Neural progenitor cell (in vitro differentiated cells): ENCODE data around the gene SFSWAP.

Experiments used
- EZH2phosphoT487 ChIP-seq: fragments of 200-600 bp; sonication (generic); IDR thresholded peaks from 2 replicates; pipeline ENCODE4 v1.6.1; 2017; ENCODE audit warnings: antibody characterized with exemption
- TF ChIP-seq, protein P1 (sequence below): fragments of 200-600 bp; sonication (generic); IDR thresholded peaks from 2 replicates; pipeline ENCODE4 v1.5.1; 2017; ENCODE audit warnings: antibody characterized with exemption, mild to moderate bottlenecking

DNA sequence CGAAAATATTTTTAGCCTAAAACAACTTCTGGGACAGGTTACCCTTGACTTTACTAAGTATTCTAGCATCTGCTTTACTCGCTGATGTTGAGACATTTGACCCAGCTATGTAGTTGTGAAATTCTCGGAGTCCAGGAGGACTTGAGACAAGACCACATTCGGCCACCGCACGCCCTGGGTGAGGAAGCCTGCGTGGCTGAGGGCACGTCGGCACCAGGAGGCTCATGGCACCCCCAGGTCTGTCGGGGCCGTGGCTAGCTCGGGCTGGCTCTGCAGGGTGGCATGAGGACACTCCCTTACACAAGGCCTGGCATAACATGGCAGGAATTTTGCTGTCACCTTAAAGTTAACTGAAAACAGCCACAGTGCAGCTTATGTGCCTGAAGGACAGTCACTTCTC is 59.2 kb downstream of the SFSWAP start:
- TF ChIP-seq, protein P1, sequence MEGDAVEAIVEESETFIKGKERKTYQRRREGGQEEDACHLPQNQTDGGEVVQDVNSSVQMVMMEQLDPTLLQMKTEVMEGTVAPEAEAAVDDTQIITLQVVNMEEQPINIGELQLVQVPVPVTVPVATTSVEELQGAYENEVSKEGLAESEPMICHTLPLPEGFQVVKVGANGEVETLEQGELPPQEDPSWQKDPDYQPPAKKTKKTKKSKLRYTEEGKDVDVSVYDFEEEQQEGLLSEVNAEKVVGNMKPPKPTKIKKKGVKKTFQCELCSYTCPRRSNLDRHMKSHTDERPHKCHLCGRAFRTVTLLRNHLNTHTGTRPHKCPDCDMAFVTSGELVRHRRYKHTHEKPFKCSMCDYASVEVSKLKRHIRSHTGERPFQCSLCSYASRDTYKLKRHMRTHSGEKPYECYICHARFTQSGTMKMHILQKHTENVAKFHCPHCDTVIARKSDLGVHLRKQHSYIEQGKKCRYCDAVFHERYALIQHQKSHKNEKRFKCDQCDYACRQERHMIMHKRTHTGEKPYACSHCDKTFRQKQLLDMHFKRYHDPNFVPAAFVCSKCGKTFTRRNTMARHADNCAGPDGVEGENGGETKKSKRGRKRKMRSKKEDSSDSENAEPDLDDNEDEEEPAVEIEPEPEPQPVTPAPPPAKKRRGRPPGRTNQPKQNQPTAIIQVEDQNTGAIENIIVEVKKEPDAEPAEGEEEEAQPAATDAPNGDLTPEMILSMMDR = no peak
- TF ChIP-seq EZH2phosphoT487 = no peak
